GM19397 (cell line): ENCODE data around the gene PLEKHA8.
"Not testable (repeated sequence)": the region's sequence is repeated elsewhere in the genome, so short reads cannot be mapped to it uniquely, and the experiment has no call there.

Experiments
- ATAC-seq: cut with Tn5 transposase; IDR thresholded peaks from one replicate; pipeline ENCODE4 v1.9.1; 2021; ENCODE audit warnings: mild to moderate bottlenecking, moderate library complexity; ENCODE audit not compliant: unreplicated experiment

PLEKHA8 gene

DNA sequence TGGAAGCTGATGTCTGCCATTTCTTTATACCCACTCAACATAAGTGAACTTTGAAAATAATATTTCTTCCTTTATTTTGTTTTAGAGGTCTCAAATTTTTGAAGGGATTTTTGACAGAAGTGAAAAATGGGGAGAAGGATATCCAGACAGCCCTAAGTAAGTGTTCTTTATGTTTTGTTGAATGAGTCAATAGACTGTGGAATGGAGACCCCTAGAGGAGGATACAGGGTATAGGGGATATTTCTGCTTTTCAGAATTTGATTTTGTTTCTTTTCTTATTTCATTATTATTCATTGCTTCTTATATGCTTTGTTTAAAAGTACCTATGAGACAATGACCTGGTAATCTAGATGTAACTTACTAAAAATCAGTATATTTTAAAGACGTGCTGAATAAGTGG lies 34.4 kb downstream of the PLEKHA8 start:
- ATAC-seq: peak; percentile 50

DNA sequence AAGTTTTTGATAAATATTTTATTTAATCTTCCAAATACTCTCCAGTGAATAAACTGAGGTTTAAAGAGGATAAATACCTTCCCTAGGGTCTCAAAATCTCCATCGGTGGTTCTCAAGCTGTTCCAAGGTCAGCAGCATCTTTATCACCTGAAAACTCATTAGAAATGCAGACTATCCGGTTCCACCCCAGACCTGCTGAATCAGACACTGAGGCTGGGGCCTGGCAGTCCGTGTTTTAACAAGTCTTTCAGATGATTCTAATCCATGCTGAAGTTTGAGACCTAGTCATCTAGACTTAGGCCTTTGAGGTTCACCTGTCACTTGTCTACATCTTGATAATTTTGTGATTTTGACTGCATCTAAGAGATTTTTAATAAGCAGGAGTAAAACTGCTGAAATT lies 37.5 kb downstream of the PLEKHA8 start:
- ATAC-seq: no peak

DNA sequence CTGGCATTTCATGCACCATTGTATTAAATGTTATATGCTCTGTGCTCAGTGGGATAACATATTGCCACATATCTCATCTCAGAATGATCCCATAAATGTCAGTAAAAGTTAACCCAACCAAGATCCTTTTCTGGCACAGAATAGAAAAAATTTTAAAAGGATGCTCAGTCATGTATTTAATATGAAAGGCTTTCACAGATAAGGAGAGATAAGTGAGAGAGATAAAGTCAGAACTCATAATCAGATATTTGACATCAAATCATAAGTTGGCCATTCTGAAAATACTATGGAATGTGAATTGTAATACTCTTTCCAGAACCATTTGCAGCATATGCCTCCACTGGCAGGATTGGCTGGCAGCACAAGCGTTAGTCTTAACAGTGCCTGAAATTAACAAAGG lies 38.5 kb downstream of the PLEKHA8 start:
- ATAC-seq: no peak

DNA sequence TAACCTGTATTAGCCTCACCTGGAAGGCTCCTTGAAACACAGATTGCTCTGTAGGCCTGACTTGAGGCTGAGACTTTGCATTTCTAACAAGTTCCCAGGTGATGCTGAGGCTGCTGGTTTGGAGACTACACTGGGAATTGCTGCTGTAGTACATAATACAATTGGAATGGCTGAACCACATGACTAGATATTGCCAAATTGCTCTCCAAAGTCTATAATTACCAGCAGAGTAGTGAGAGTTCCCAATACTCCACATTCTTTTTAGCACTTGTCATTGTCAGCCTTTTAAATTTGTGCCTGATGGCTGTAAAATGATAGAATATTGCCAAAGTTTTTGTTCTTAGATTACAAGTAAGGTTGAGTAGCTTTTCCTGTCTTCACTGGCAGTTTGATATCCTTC lies 39.9 kb downstream of the PLEKHA8 start:
- ATAC-seq: no peak

DNA sequence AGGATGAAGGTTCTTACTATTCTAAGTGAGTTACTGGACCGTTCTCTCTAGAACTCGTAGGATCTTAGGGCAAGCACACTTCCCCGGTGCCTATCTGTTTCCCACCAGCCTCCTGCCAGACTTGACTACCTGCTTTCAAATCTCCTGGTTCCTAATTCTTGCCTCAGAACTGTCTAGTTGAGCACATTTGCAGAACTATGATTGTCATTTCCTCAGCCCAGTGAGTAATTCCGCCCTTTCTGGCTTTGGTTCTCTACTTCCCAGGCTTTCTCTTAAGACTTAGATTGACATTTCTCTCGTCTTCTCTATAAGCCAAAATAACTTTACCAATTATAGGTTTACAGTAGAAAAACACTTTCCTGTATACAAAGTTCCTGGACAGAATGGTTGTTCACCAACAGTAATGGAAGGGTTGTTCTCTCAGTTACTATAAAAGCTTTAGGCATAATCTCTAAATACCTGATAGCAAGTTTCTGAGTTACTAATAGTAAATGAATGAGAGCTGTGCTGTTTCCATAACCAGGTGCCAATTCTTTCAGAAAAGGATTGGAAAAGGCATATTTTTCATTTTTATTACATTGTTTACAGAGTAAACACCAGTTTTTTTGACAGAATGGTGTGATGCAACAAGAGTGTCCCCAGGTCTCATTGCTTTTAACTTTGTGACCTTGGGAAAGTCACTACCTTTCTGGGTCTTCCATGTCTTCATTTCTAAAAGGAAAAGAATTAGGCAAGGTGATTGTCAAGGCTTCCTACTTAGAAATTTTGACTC lies 41.1 kb downstream of the PLEKHA8 start:
- no peak for ATAC-seq

DNA sequence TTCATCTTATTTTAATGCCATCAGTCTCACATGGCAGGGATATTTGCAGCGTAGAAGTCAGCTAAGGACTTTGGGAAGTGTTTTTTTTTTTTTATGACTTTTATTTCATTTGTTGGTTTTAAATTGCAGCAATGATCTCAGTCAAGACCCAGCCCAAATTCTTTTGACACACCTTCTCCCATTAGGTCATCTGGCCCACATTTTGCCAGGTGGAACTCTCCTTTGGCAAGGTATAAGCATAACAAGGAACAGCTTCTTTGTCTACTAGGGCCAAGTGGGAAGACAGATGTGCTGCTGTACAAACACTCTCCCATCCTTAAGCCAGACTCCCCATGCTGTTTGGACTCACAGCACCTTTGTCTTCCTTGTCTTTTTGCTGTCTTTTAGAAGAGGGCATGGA lies 41.8 kb downstream of the PLEKHA8 start:
- no peak for ATAC-seq

DNA sequence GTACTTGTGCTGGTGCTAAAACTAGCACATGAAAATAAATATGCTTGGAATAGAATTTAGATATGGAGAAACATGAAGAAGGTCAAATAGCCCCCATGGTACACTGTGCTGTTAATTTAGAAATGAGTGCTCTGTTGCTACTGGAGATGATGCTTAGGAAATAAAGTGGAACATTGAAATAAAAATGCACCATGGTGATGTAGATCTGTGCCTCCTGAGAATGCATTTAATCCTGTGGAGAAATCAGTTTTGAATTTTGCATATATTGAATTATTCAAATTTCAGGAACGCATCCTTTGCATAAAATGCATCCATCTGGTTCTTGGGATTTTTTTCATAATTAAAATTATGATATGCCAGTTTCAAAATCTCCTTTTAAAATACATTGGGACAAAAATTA lies 44.5 kb downstream of the PLEKHA8 start:
- no peak for ATAC-seq

DNA sequence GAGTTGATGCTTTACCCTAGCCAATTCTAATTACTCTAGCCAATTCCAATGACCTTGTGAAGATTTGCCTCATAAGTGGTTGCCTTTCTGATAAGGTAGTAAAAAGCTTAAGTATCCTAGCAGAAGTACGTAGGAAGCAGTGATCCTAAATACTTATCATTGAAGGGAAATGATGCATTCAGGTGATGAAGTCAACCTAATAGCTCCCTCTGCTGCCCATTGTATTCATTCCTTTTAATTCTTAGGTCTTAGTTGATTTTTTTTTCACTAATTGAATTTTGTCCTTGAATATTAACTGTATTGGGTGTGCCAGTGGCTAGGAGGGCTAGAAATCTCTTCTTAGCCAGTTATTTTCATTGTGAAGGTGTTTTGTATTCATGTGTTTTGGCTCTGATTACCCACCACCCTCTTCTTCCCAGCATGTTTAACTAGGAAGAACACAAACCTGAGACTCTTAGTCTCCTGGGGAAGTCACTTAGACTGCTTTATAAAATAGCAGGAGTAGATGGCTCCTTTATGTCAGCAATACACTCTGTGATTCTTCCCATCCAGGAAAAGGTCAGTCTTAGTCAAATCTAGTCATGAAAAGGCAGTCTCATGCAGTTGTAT lies 46.3 kb downstream of the PLEKHA8 start:
- ATAC-seq: no peak

DNA sequence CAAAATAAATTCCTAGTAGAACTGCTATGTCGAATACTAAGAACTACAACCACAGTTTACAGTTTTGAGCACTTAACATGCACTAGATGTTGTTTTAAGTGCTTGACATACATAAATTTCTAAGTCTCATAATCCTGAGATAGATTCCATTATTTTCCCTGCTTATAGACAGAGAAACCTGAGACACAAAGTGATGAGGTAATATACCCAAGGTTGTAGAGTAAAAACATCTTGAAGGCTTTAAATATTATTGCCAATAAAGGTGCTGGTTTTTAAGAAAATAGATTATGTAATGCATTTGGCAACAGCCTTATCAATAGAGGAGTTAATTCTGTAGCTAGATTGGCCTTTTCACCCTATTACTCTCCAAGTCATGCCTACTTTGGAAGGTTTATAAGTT lies 48.2 kb downstream of the PLEKHA8 start:
- no peak for ATAC-seq

DNA sequence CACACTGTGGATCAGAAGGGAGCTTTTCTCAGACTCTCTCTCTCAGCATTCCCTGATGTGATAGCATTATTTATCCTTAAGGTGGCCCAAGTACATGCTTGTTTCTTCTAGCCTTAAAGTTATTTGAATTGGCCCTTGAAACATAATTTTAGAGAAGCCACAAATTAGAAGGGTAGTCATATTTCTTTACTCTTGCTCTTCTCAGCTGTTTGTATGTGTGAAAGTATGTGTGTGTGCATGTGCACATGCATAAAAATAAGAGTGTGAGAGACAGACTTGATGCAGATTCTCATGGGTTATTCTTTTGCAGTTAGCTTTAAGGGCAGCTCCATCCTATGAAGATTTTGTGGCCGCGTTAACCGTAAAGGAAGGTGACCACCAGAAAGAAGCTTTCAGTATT lies 50.1 kb downstream of the PLEKHA8 start:
- no peak for ATAC-seq

DNA sequence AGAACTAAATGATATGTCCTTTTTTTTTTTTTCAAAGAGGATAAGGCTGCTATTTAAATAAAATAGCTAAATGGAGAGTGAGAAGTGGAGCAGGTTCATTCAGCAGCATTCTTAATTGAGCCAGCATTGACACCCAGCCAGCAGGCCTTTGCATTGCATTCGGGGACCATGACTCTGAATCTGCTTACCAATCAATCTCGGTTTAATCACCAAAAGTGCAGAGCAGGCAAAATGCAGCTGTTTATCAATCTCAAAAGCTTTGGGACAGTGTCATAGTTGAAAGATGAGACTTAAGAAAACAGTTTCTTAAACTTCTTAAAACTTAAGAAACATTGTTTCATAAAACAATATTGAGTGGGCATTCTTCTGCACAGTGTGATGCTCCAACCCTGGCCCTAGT lies 51.7 kb downstream of the PLEKHA8 start:
- ATAC-seq: no peak

DNA sequence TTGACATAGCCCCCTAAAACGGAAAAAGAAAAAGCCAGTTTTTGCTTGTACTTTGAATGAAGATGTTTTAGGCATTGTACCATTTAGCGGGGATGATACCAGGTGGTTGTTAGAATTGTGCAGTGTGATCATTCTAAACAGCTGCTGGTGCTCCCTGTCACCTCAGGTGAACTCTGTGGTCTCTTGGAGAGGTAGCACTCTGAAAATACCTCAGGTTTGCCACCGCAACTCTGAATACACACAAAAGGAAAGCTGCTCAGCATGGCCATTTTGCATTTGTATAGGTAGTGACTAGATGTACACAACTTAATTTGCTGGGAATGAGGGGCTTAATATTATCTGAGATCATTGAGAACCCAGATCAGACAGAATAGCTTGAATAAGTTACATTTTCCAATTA lies 52.6 kb downstream of the PLEKHA8 start:
- no peak for ATAC-seq

DNA sequence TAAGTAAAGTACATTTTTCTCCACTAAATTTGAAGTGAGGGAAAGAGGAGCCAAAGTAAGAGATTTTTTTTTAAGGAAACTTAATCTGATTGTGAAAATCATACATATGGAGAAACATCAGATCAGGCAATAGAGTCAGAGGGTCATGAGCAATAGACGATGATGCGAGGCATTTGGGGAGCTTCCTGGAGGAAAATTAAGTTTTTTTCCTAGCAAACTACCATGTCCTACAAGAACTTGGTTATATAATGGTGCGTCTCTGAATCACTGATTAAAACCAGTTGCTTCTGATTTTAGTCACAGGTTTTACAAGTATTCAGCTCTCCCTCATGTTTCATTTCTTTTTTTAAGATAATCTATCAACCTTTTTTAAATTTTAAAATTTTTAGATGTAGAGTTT lies 54.5 kb downstream of the PLEKHA8 start:
- no peak for ATAC-seq

DNA sequence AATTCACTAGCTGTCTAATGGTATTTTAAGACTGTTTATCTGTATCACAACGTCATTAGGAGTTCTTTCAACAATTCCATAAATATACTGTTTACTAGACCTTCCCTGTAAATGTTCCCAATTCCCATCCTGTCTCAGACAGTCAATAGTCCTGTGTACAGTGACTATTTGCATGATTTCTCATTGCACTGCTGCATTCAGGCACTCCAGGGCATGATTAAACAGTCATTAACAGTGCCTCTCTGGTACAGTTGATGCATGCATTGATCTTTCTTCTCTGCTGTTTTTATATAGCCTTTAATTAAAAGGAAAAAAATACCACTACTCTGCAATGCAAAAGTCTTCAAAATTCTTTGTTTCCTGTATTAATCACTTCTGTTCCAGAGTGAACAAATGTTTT lies 55.1 kb downstream of the PLEKHA8 start:
- ATAC-seq: no peak

DNA sequence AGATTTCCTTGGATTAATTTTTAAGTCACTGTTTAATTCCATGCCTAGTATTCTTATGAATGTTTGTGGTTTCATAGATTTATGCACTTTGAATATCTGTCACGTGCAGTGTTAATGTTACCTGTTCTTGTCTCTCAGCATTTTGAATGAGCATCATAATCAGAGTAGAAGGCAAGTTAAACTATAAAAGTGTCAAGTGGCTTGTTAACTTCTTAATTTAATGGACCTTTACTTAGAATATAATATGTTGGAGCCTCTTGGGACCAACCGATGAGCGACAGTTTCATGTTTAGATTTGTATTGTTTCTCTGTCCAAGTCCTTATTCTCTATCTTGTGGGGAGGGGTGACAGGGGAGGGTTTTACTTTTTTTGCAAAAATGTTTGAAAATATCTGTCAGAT lies 56.0 kb downstream of the PLEKHA8 start:
- ATAC-seq: no peak

DNA sequence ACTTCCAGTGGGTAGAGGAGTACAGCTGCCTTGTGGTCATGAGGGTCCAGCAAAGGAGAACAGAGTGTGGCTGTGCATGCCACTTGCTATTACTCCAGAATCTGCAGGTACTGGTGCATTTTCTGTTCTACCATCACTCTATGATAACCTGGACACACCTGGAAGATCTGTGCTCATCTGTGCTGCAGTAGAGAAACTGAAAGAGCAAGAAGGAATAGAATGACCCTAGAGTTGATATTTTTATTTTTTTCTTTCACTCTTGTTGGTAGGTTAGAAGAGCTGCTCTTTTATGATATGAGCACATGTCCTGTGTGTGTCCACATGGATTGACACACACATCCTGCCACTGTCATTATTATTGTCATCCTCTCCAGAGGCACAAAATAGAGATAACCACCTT lies 58.3 kb downstream of the PLEKHA8 start:
- no peak for ATAC-seq

DNA sequence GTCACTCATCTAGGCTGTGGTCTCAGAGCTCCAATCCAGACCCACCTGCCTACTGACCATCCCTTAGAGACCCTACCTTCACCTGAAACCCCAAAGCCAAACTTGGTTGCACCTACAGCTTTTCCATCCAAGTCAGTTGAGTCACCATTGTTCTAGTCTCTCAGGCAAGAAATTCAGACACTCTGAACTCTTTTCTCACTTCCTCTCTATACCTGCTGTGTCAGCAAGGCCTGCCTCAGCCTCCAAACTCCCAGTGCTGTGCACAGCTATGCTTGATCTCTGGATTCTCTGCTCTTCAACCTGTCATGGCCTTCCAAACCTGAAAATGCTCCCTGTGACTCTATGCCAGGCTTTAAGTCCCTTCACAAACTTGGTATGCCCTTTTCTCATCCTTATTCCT lies 59.2 kb downstream of the PLEKHA8 start:
- no peak for ATAC-seq

DNA sequence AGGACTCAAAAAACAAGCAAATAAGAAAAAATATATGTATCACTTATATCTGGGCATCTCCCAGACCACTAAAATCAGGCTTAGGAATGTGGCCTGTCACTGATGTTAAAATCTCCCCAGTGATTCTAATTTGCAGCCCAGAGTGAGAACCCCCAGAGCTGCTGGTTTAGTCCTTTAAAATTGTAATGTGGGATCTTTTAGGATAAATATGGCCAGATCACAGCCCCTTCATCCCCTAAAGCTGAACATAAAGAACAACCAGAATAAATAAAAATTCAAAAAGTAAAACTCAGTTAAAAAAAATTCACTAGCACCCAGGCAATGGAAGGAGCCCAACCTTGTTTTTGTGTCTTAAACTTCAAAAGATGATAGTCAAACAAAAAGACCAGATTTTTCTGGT lies 60.1 kb downstream of the PLEKHA8 start:
- ATAC-seq: no peak

DNA sequence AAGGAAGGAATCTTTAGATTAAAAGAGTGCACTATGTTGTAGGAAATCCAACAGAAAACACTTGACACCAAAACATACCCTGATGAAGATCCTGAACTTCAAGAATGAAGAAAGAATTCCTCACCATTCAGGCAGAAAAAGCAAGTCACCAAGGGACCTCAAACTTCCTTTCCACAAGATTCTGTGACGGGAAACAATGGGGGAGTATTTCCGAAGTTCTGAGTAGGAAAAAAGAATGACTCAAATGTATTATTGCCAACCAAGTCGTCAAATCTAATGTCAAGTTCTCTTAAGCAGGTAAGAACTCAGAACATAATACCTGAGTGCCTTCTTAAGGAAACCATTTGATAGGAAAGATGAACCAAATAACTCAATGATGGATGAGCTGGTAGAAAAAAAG lies 61.9 kb downstream of the PLEKHA8 start:
- no peak for ATAC-seq

DNA sequence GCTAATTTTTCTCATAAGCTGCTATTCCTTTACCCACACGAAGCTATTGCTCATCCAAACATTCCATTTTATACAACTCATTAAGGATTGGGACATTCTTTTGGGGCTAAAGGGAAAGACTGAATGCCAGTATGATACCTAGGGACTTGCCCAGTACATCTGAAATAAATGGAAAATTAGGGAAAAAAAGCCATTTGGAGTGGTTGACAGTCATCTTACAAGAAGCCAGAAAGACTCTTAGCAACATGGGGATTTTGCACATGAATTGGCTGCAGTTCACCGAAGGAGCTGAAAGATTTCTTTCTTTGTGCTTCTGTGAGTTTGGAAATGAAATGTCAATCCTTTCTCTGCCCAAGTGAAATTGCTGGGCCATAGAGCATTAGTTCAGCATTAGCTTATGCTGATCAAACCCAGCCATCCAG lies 63.3 kb downstream of the PLEKHA8 start:
- no peak for ATAC-seq

DNA sequence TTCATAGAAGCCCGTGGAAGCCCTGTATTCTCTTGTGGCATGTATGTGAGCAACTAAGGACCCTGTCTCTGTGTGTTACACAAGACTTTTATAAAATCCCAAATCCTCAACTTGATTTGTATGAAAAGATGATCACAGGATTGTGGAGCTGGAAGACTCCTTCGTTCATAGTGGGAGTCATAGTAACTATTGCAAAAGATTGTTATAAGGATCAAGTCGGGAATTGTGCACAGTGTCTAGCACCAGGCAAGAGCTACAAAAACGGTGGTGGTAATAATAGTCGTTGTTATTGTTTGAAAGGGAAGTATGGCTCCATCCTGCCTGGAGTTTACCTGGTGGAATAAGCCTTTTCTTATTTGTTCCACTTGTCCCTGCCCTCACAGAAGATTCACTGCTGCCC lies 63.8 kb downstream of the PLEKHA8 start:
- no peak for ATAC-seq

DNA sequence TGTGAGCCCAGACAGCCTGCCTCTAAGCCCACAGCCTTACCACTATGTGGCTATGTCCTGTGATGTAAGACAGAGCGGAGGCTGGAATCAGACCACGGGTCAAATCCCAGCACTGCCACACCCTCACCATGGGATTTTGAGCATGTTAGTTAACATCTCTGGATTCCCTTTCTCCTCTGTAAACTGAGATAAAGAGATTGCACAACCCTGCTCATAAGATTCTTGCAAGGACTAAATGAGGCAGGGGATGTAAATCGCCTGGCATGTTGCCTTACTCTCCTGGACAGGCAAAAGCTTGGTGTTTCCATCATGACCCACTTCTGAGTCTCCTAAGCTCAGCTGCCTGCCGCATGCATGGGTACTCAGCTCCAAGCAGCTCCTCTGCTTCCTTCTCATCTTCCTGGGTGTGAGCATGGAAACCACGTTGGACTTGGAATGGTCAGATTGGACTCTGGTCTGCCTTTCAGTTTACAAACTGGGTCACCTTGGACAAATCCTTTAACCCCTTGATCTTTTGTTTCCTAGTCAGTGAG lies 65.3 kb downstream of the PLEKHA8 start:
- no peak for ATAC-seq

DNA sequence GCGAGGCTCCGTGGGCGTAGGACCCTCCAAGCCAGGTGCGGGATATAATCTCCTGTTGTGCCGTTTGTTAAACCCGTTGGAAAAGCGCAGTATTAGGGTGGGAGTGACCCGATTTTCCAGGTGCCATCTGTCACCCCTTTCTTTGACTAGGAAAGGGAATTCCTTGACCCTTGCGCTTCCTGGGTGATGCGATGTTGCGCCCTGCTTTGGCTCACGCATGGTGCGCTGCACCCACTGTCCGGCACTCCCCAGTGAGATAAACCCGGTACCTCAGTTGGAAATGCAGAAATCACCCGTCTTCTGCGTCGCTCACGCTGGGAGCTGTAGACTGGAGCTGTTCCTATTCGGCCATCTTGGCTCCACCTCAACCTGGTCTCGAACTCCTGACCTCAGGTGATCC lies 70.4 kb downstream of the PLEKHA8 start:
- not testable (repeated sequence) for ATAC-seq
